ENCODE measurements around the gene CRIM1. TPM values are rescaled to one million over a fixed set of nuclear protein-coding genes. Genes with fewer than 3 reads are reported as not detected.

CRIM1 gene
- total and polyA plus RNA-seq, 4 donors: 24.3 to 119 (median 58.4) TPM

DNA sequence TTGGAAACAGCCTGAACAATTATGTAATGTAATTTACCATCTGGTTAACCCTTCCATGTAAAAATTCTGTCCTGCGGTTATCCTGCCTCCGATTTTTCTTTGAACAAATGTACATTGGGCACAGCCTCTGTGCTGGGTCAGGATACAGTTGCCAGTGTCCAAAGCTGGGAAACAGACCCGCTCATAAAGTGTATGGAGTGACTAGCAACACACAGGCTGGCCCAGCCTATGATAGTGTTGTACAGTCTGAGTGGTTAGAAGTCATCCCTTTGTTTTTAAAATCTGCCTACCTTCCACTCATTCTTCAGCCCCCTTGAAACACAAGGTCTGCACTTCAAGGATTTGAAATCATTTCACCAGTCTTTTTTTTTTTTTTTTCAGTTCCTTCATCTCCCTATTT, 192.3 kb downstream of the CRIM1 start:
- ATAC-seq (ENCODE audit: insufficient read depth, low FRiP score): no peak
- no peak overlapping the region for H3K27ac ChIP-seq (ENCODE audit: low read depth in 1 of 2, low read length in 1 of 2)

GRCh38 chr2:36549165-36549574, 193.6 kb downstream of the CRIM1 start:
- TF ChIP-seq CTCF (IDR thresholded peaks at IDR 0.05; ENCODE audit: control extremely low read depth, extremely low read depth): no peak
- Histone ChIP-seq H3K27ac (ENCODE audit: low read depth in 1 of 2, low read length in 1 of 2) (peak overlapping the region in 1 of 2 donors; percentile 82), H3K4me3 (no peak overlapping the region), H3K4me1 (ENCODE audit: control insufficient read depth in 5 of 5, insufficient read depth in 5 of 5, low read length in 5 of 5) (no peaks in the 10 kb centered on the region), H3K27me3 (ENCODE audit: control insufficient read depth in 3 of 3, insufficient read depth in 3 of 3, low read length in 2 of 3) (no peaks in the 10 kb centered on the region), H3K9me3 (ENCODE audit: control insufficient read depth in 4 of 4, insufficient read depth in 3 of 4, low read length in 3 of 4) (no peaks in the 10 kb centered on the region), H3K9ac (ENCODE audit: insufficient read depth in 1 of 2, low read length in 2 of 2) (no peak overlapping the region), H3K36me3 (ENCODE audit: control insufficient read depth in 4 of 4, insufficient read depth in 4 of 4, low read length in 4 of 4) (peaks cover 18 to 31% (median 26%) of the 10 kb centered on the region in 4 donors)
- DNase-seq (peak in 2 of 3 donors; percentile 31 to 55), ATAC-seq (ENCODE audit: insufficient read depth, low FRiP score) (no peak)
- WGBS, 2 donors: 32 to 51% methylated on average over 7 of the region's 7 CpGs

More for the DNA sequence above, 192.3 kb downstream of the CRIM1 start:
- no peak for TF ChIP-seq CTCF (IDR thresholded peaks at IDR 0.05; ENCODE audit: control extremely low read depth, extremely low read depth)
- Histone ChIP-seq H3K9ac (ENCODE audit: insufficient read depth in 1 of 2, low read length in 2 of 2) (no peak overlapping the region), H3K4me3 (no peak overlapping the region), H3K4me1 (ENCODE audit: control insufficient read depth in 5 of 5, insufficient read depth in 5 of 5, low read length in 5 of 5) (no peaks in the 10 kb centered on the region), H3K27me3 (ENCODE audit: control insufficient read depth in 3 of 3, insufficient read depth in 3 of 3, low read length in 2 of 3) (no peaks in the 10 kb centered on the region), H3K9me3 (ENCODE audit: control insufficient read depth in 4 of 4, insufficient read depth in 3 of 4, low read length in 3 of 4) (no peaks in the 10 kb centered on the region), H3K36me3 (ENCODE audit: control insufficient read depth in 4 of 4, insufficient read depth in 4 of 4, low read length in 4 of 4) (peaks cover 15 to 34% (median 22%) of the 10 kb centered on the region in 4 donors)
- DNase-seq: no peak
- 98 to 99% methylated on average over 3 of the region's 3 CpGs for WGBS, 2 donors

- ATAC-seq (ENCODE audit: insufficient read depth, low FRiP score): no peak
- no peaks in the 10 kb centered on the region for H3K27me3 ChIP-seq (ENCODE audit: control insufficient read depth in 3 of 3, insufficient read depth in 3 of 3, low read length in 2 of 3)
- no peak overlapping the region for H3K9ac ChIP-seq (ENCODE audit: insufficient read depth in 1 of 2, low read length in 2 of 2)
- H3K27ac ChIP-seq (ENCODE audit: low read depth in 1 of 2, low read length in 1 of 2): no peak overlapping the region
- H3K9me3 ChIP-seq (ENCODE audit: control insufficient read depth in 4 of 4, insufficient read depth in 3 of 4, low read length in 3 of 4): no peaks in the 10 kb centered on the region
- no peak overlapping the region for H3K4me3 ChIP-seq
- no peaks in the 10 kb centered on the region for H3K4me1 ChIP-seq (ENCODE audit: control insufficient read depth in 5 of 5, insufficient read depth in 5 of 5, low read length in 5 of 5)
- DNase-seq: no peak
- WGBS, 2 donors: 98 to 99% methylated on average over 5 of the region's 5 CpGs
- peaks cover 18 to 34% (median 24%) of the 10 kb centered on the region in 4 donors for H3K36me3 ChIP-seq (ENCODE audit: control insufficient read depth in 4 of 4, insufficient read depth in 4 of 4, low read length in 4 of 4)
- no peak for TF ChIP-seq CTCF (IDR thresholded peaks at IDR 0.05; ENCODE audit: control extremely low read depth, extremely low read depth)
Observed at GRCh38 chr2:36550006-36550405, 194.4 kb downstream of the CRIM1 start.

DNA sequence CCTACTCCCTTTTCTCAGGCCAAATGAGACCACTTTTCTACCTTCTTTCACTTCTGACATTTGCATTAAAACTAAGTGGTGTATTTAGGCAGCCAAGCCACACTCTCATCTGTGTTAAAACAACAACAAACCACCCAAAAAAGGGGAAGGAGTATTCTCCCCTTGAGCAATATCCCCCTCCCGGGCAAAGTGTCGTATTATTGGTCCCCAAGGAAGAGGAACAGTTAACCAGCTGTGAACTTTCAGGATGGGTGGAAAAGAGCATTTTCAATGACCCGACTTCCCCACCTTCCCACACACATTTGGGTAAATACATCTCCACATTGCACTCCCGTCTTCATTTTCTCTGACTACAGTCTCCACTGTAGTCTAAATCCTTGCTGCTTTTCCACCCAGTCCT, 198.1 kb downstream of the CRIM1 start:
- ATAC-seq (ENCODE audit: insufficient read depth, low FRiP score) (no peak), DNase-seq (no peak)
- no peaks in the 10 kb centered on the region for H3K9me3 ChIP-seq (ENCODE audit: control insufficient read depth in 4 of 4, insufficient read depth in 3 of 4, low read length in 3 of 4)
- TF ChIP-seq CTCF (IDR thresholded peaks at IDR 0.05; ENCODE audit: control extremely low read depth, extremely low read depth): no peak
- 51 to 55% methylated on average over 4 of the region's 4 CpGs for WGBS, 2 donors
- no peaks in the 10 kb centered on the region for H3K4me1 ChIP-seq (ENCODE audit: control insufficient read depth in 5 of 5, insufficient read depth in 5 of 5, low read length in 5 of 5)
- H3K27me3 ChIP-seq (ENCODE audit: control insufficient read depth in 3 of 3, insufficient read depth in 3 of 3, low read length in 2 of 3): no peaks in the 10 kb centered on the region
- no peak overlapping the region for H3K9ac ChIP-seq (ENCODE audit: insufficient read depth in 1 of 2, low read length in 2 of 2)
- peaks cover 9 to 33% (median 16%) of the 10 kb centered on the region in 4 donors for H3K36me3 ChIP-seq (ENCODE audit: control insufficient read depth in 4 of 4, insufficient read depth in 4 of 4, low read length in 4 of 4)
- H3K27ac ChIP-seq (ENCODE audit: low read depth in 1 of 2, low read length in 1 of 2): no peak overlapping the region
- H3K4me3 ChIP-seq: no peak overlapping the region

All from lung (tissue), 12 donors.